CD4-positive, alpha-beta T cell (primary cell): ENCODE results near the gene FREM1. TPM values are rescaled to one million over a fixed set of nuclear protein-coding genes. Genes with fewer than 3 reads are reported as not detected.

ENCODE experiments used
- ATAC-seq: fragments of 200-7000 bp; cut with Tn5 transposase; one replicate; pipeline ENCODE4 v1.10.0; 2022; ENCODE audit warnings: mild to moderate bottlenecking; ENCODE audit not compliant: poor library complexity
- CTCF ChIA-PET: fragments of 350-600 bp; sonication (Branson Sonifier 250); formaldehyde crosslinking; loops from one replicate; lab custom pipeline; 2021; ENCODE audit warnings: antibody characterized with exemption, inconsistent platforms; lab: Charles Lee
- POLR2A ChIA-PET: fragments of 350-600 bp; sonication (Branson Sonifier 250); formaldehyde crosslinking; loops from one replicate; lab custom pipeline; 2021; ENCODE audit warnings: antibody characterized with exemption, inconsistent platforms; lab: Charles Lee
- DNase-seq, 14 experiments: peaks; one replicate each; pipeline ENCODE4 v3.0.0-alpha.2; 2013 to 2020; ENCODE audit warnings: mixed read lengths in 2 of 14
- H3K27ac ChIP-seq, 2 donors: one replicate each; pipeline versions ENCODE4 v1.5.1 to v1.7.0; 2013; ENCODE audit warnings: low read length in 2 of 2, low read depth in 1 of 2, mild to moderate bottlenecking in 1 of 2
- H3K27me3 ChIP-seq, 2 experiments: 1 replicate in 1 of 2; 2 replicates in 1 of 2; pipeline versions ENCODE4 v1.6.1 to v1.7.0; 2013; ENCODE audit warnings: low read length in 2 of 2, control low read depth in 1 of 2, mild to moderate bottlenecking in 1 of 2, moderate library complexity in 1 of 2; ENCODE audit not compliant: insufficient read depth in 2 of 2, control insufficient read depth in 1 of 2
- H3K36me3 ChIP-seq: one replicate; pipeline ENCODE4 v1.6.1; 2013; ENCODE audit warnings: low read length, control low read depth; ENCODE audit not compliant: insufficient read depth
- H3K4me1 ChIP-seq: one replicate; pipeline ENCODE4 v1.6.1; 2013; ENCODE audit warnings: low read length, control low read depth; ENCODE audit not compliant: insufficient read depth
- H3K4me3 ChIP-seq: one replicate; pipeline ENCODE4 v1.5.1; 2013; ENCODE audit warnings: mild to moderate bottlenecking, low read length, moderate library complexity
- H3K9me3 ChIP-seq, 2 experiments: 1 replicate in 1 of 2; 2 replicates in 1 of 2; pipeline versions ENCODE4 v1.6.1 to v1.7.0; 2013; ENCODE audit warnings: low read length in 2 of 2, mild to moderate bottlenecking in 2 of 2, control low read depth in 1 of 2, moderate library complexity in 1 of 2; ENCODE audit not compliant: control insufficient read depth in 1 of 2, insufficient read depth in 1 of 2
- H3K27ac Mint-ChIP-seq: one replicate; pipeline ENCODE4 v1.8.0; 2020; ENCODE audit warnings: mixed read lengths
- H3K27me3 Mint-ChIP-seq: one replicate; pipeline ENCODE4 v1.8.0; 2021; ENCODE audit warnings: mixed read lengths
- H3K36me3 Mint-ChIP-seq: one replicate; pipeline ENCODE4 v1.8.0; 2021; ENCODE audit warnings: low read depth, mixed read lengths
- H3K4me1 Mint-ChIP-seq: one replicate; pipeline ENCODE4 v1.8.0; 2021; ENCODE audit warnings: low read depth, mixed read lengths
- H3K4me3 Mint-ChIP-seq: one replicate; pipeline ENCODE4 v1.8.0; 2020; ENCODE audit warnings: mild to moderate bottlenecking, mixed read lengths
- H3K9me3 Mint-ChIP-seq: one replicate; pipeline ENCODE4 v1.8.0; 2020; ENCODE audit warnings: mixed read lengths
- intact Hi-C, 2 experiments: fragments of 100-400 bp; cut with DNase I in 1 of 2; cut with micrococcal nuclease in 1 of 2; formaldehyde crosslinking; loops; one replicate each; pipeline versions ENCODE4 v1.15.1 to v1.9.0; 2023 to 2025; cut with DNase I, micrococcal nuclease
- total RNA-seq, 174 experiments: library from RNA in 2 of 174; stranded (reverse) in 2 of 174; gene quantifications; one replicate each; pipeline ENCODE4 v1.2.3 and lab custom pipeline; 2021 to 2026
- TF ChIP-seq, protein P1 (sequence below): fragments of 200-600 bp; IDR thresholded peaks from one replicate; pipeline ENCODE4 v1.8.0; 2022; ENCODE audit warnings: antibody characterized with exemption, mild to moderate bottlenecking

Gene FREM1
- total RNA-seq, 2 experiments from 2014 or later, result 0.27 TPM; not detected in 1

GRCh38 chr9:14868772-14869583 lies 41.2 kb downstream of the FREM1 start:
- Histone ChIP-seq H3K27ac (no peak overlapping the region), H3K9me3 (peaks cover 0 to 4% of the 10 kb centered on the region in 2 experiments), H3K4me1 (no peaks in the 10 kb centered on the region), H3K36me3 (no peaks in the 10 kb centered on the region), H3K27me3 (no peaks in the 10 kb centered on the region), H3K4me3 (no peak overlapping the region)
- H3K27ac Mint-ChIP-seq, result no peak overlapping the region
- ChIA-PET CTCF (no interaction called here), POLR2A (no interaction called here)
- no peak for DNase-seq
- no peaks in the 10 kb centered on the region for H3K9me3 Mint-ChIP-seq
- H3K27me3 Mint-ChIP-seq, result peaks cover 5% of the 10 kb centered on the region
- H3K36me3 Mint-ChIP-seq, result no peaks in the 10 kb centered on the region
- no peak for ATAC-seq
- intact Hi-C loops, result no loop called here
- TF ChIP-seq, protein P1, sequence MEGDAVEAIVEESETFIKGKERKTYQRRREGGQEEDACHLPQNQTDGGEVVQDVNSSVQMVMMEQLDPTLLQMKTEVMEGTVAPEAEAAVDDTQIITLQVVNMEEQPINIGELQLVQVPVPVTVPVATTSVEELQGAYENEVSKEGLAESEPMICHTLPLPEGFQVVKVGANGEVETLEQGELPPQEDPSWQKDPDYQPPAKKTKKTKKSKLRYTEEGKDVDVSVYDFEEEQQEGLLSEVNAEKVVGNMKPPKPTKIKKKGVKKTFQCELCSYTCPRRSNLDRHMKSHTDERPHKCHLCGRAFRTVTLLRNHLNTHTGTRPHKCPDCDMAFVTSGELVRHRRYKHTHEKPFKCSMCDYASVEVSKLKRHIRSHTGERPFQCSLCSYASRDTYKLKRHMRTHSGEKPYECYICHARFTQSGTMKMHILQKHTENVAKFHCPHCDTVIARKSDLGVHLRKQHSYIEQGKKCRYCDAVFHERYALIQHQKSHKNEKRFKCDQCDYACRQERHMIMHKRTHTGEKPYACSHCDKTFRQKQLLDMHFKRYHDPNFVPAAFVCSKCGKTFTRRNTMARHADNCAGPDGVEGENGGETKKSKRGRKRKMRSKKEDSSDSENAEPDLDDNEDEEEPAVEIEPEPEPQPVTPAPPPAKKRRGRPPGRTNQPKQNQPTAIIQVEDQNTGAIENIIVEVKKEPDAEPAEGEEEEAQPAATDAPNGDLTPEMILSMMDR, result no peak
- H3K4me1 Mint-ChIP-seq, result no peaks in the 10 kb centered on the region
- H3K4me3 Mint-ChIP-seq, result no peak overlapping the region

- Histone ChIP-seq H3K27me3 (no peaks in the 10 kb centered on the region), H3K27ac (no peak overlapping the region), H3K4me1 (no peaks in the 10 kb centered on the region), H3K36me3 (no peaks in the 10 kb centered on the region), H3K9me3 (peaks cover 0 to 4% of the 10 kb centered on the region in 2 experiments), H3K4me3 (no peak overlapping the region)
- Mint-ChIP-seq H3K4me3 (no peak overlapping the region), H3K27me3 (peaks cover 5% of the 10 kb centered on the region), H3K27ac (no peak overlapping the region), H3K36me3 (no peaks in the 10 kb centered on the region), H3K9me3 (no peaks in the 10 kb centered on the region), H3K4me1 (no peaks in the 10 kb centered on the region)
- no peak for ATAC-seq
- intact Hi-C loops, result no loop called here
- ChIA-PET CTCF (no interaction called here), POLR2A (no interaction called here)
- TF ChIP-seq, protein P1, result no peak
- no peak for DNase-seq
Measured at GRCh38 chr9:14868418-14868771, 41.8 kb downstream of the FREM1 start.

- no peaks in the 10 kb centered on the region for H3K4me1 ChIP-seq
- CTCF ChIA-PET, result no interaction called here
- peaks cover 5% of the 10 kb centered on the region for H3K27me3 Mint-ChIP-seq
- H3K27me3 ChIP-seq, result no peaks in the 10 kb centered on the region
- H3K36me3 ChIP-seq, result no peaks in the 10 kb centered on the region
- intact Hi-C loops, result no loop called here
- H3K4me3 ChIP-seq, result no peak overlapping the region
- POLR2A ChIA-PET, result no interaction called here
- H3K4me3 Mint-ChIP-seq, result no peak overlapping the region
- no peaks in the 10 kb centered on the region for H3K4me1 Mint-ChIP-seq
- no peak for DNase-seq
- no peak for ATAC-seq
- H3K36me3 Mint-ChIP-seq, result no peaks in the 10 kb centered on the region
- no peak overlapping the region for H3K27ac Mint-ChIP-seq
- TF ChIP-seq, protein P1, result no peak
- peaks cover 0 to 4% of the 10 kb centered on the region in 2 experiments for H3K9me3 ChIP-seq
- H3K27ac ChIP-seq, result no peak overlapping the region
- no peaks in the 10 kb centered on the region for H3K9me3 Mint-ChIP-seq
Measured at GRCh38 chr9:14866200-14866749, 44.0 kb downstream of the FREM1 start.
